K562 treated with DMSO at 1 percent for 4 hours (cell line): ENCODE measurements around the gene IRS4. TPM values are rescaled to one million over a fixed set of nuclear protein-coding genes. Genes with fewer than 3 reads are reported as not detected.

Experiments
- total RNA-seq: library from RNA; unstranded; fragments of 300-600 nt; gene quantifications from 2 replicates; pipeline ENCODE4 v1.2.3, GENCODE V29; 2022; ENCODE audit not compliant: insufficient read depth

Gene IRS4
- not detected in 2 replicates for total RNA-seq

GRCh38 chrX:108736509-108737479 lies at the start of gene IRS4:
IRS4 (minus strand) TSS chrX:108736563.

